HG02759 (cell line): Measurements from ENCODE around the gene MRPL10.

ENCODE experiments used
- ATAC-seq: cut with Tn5 transposase; IDR thresholded peaks from one replicate; pipeline ENCODE4 v1.9.1; 2021; ENCODE audit warnings: mild to moderate bottlenecking, moderate library complexity; ENCODE audit not compliant: unreplicated experiment

Gene MRPL10

GRCh38 chr17:47860386-47860785, 29.0 kb upstream of the MRPL10 start:
- no peak for ATAC-seq

DNA sequence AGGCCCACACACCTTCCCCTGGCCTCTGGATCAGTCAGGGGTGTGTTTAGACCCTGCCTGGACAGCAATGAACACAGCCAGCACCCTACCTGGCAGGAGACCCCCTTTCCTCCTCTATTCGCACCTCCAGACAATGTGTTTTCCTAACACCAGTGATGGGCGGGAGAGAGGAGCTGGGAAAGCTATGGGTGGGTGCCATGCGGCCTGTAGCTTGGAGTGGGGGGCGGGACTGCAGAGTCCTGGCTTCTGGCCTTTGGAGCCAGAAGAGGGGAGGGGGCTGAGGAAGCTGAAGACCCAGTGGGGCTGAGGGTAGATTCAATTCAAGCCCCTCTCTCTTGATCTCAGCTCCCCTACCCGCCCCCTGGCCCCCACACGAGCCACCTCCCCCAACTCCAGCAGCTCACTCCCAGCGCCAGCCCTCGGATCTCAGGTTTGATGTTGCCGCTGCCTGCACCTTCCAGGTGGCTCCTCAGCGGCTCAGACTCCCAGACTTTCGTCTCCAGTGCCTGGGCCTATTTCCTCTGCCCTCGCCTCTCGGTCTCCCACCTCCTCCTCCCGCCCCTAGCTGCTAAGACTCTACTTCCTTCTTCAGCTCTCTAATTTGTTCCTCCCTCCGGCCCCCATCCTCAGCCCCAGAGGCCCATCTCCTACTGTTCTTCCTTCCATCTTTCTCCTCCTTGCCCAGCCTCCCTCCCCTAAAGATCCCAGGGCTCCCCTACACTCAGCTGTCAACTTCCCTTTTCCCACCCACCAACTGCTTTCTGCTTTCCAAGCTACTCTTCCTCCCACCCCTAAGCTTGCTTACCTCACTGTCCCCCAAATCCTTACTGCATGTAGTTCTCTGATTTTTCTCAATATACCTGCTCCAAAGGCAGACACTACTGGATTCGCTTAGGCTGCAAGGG, 26.5 kb upstream of the MRPL10 start:
- ATAC-seq, result no peak

- ATAC-seq, result no peak
Observed at GRCh38 chr17:47856830-47857229, 25.5 kb upstream of the MRPL10 start.

GRCh38 chr17:47855737-47856136, 24.4 kb upstream of the MRPL10 start:
- ATAC-seq, result no peak

GRCh38 chr17:47853616-47854015, 22.3 kb upstream of the MRPL10 start:
- no peak for ATAC-seq

GRCh38 chr17:47852113-47852949, 21.0 kb upstream of the MRPL10 start:
- ATAC-seq, result no peak

DNA sequence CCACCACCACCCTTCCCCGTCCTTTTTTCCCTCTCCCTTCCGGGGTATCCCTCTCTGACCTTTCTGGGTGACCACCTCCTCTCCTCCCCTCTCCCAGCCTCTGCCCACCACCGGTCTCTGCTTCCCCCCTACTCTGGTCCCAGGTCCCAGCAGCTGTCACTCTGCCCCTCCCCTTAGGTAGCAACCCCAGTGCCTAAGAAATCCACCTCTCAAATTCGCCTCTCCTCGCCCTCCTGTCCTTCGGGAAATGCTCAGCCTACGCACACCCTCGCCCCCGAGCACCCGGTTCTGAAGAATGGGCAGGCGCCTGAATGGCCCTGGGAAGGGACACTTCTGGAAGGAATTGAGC, 20.4 kb upstream of the MRPL10 start:
- ATAC-seq, result no peak

- peak; percentile 38 for ATAC-seq
Observed at GRCh38 chr17:47850692-47851573, 19.6 kb upstream of the MRPL10 start, which contains the start of gene SP6. Gene SP6 (minus strand): TSS chr17:47851163. CDS start chr17:47848429, 2,734 bp downstream.

DNA sequence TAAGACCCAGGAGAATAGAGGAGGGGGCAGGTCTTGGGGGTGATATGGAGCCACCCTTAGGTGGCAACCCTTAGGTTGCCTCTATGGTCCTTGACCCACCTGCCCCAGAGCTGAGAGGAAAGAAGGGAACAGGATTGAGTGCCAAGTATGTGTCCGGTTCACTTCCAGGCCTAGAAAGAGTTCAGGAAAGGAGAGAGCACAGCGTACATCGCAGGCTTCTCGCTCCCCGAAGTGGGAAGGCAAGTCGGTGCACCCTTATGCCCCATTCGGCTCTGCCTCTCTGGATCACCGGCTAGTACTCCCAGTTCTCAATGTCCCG, 19.0 kb upstream of the MRPL10 start:
- ATAC-seq, result no peak

GRCh38 chr17:47848198-47848513, 16.8 kb upstream of the MRPL10 start:
- no peak for ATAC-seq

- ATAC-seq, result no peak
Observed at GRCh38 chr17:47847341-47848197, 16.2 kb upstream of the MRPL10 start.

DNA sequence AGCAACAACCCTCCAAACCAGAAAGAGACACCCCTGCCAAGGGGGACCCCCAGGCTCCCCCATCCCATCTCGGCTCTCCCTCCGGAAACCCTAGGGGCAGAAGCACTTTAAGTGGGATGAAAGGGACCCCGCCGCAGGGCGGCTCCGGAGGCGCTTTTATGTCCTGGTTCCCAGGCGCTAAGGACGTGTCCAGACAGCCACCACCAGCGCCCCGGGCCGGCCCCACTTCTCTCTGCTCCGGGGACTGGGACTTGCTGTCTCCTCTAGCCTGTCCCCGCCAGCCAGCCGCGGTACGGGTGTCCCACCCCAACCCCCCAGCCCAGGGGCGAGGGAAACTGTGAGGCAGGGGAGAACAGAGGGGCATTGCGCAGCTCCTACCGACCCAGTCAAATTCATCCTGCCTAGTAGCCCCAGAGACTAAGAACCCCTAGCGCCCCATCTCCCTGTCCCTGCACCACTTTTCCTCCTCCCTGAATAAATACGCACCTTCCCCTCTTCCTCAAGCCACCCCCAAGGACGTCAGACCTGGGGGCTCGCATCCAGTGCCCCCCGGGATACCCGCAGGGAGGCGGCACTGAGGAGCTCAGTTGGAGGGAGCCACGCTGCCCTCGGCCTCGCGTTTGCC, 15.5 kb upstream of the MRPL10 start:
- no peak for ATAC-seq

DNA sequence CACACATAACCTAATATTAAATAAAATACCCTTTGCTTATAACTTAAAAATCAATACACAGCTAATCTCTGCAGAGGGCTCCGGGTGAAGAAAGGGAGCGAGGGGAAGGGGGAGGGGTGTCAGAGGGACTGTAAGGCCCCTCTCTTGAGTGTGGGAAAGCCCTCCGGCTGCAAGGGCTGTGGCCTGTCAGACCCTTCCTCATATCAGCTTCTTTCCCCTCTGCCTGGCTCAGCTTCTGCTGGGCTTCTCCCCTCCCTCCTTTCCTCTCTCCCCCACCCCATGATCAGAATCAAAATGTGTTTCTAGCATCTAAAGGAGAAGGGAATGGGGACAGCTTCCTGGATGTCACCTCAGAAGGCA, 14.4 kb upstream of the MRPL10 start:
- no peak for ATAC-seq

- ATAC-seq, result no peak
Observed at GRCh38 chr17:47844814-47845715, 13.7 kb upstream of the MRPL10 start.

- no peak for ATAC-seq
Observed at GRCh38 chr17:47844227-47844626, 12.9 kb upstream of the MRPL10 start.

DNA sequence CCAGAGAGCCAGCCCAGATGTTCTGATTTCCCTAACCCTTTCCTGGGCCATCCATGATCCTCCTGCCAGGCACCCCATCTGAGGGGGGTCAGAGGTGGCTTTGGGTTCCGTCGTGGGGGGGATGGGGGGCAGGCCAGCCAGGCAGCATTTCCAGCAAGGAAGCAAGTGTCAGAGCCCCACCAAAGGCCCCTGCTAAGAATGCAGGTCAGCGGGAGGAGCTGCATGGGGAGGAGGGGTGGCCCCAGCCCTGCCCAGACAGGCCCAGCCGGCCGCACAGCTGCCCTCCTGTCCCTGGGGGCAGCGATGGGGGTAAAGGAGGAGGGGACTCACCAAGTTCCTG, 12.0 kb upstream of the MRPL10 start:
- no peak for ATAC-seq

DNA sequence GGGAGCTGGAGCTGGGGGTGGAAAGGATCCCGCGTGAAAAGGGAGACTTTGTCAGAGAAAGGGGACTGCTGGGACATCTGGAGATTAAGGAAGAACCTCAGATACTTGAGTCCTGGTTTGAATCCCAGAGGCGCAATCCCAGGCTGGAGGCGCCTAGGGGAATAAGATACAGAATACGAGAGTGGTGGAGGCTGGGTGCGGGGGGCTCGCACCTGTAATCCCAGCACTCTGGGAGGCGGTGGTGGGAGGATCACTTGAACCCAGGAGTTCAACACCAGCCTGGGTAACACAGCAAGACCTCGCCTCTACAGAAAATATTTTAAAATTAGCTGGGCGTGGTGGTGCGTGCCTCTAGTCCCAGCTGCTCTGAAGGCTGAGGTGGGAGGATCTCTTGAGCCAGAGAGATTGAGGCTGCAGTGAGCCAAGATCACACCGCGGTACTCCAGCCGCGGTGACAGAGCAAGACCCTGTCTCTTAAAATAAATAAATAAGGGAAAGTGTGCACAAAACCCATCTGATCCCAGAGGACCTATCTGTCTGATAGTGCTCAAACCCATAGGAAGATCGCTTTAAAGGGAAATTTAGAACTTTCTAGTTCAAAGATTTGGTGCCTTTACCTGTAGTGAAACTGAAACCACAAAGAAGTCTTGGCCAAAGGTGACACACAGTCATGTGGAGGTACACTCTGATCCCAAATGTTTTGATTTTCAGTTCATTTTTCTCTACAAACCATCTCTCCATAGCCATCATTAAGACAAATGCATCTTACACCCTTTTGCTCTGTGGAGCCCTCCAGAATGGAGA, 10.3 kb upstream of the MRPL10 start:
- no peak for ATAC-seq

DNA sequence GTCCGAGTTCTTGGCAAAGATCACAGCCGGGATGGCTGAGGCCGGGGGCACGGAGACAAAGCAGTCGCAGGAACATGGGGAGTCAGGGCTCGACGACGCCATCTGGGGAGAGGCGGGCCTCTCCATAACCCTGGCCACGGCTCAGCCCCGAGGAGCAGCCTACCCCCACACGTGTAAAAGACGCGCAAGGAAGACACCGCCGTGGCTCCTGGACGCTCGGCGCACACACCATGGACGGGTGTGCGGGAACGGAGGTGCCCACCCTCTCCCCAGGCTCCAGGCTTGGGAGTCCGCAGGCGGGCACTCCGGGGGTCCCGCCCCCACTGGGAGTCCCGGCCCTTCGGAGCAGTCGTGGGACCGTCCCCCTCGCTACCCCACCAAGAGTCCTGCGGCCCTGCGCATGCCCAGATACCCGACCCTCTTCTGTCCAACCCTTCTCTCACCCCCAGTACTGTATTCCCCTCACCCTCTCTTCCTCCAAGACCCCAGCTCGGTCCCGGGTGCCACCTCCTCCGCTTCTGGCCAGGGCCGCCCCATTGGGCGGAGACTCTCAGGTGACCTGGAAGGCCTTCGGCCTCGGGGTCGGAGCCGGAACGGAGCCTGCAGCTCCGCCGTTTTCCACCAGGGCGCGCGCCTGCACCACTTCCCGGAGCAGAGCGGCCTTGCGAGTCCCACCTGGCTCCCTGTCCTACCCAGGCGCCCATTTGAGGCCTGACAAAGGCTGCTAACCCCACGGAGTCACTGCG, 9.6 kb upstream of the MRPL10 start, which contains the start of gene SCRN2:
TSS of gene SCRN2 (minus strand) at position 532 of the 746 bp plus-strand sequence. CDS start at position 102, 430 bp downstream.
- peak; percentile 85 for ATAC-seq
